IMR-90 (cell line): ENCODE data around the gene PITPNC1. TPM values are rescaled to one million over a fixed set of nuclear protein-coding genes. Genes with fewer than 3 reads are reported as not detected.

Experiments
- ATAC-seq: fragments of 200-7000 bp; cut with Tn5 transposase; 2 replicates; pipeline ENCODE4 v1.9.1; 2020; ENCODE audit warnings: low read depth, mild to moderate bottlenecking, moderate library complexity
- BruUV-seq: library from RNA; stranded (reverse); fragments of 400-500 nt; replicated peaks from 2 replicates; lab custom pipeline; 2021; lab: Mats Ljungman, UMichigan
- CTCF ChIA-PET: fragments of 300-600 bp; formaldehyde crosslinking; extraction: SDS; loops from one replicate; lab custom pipeline; 2021; ENCODE audit warnings: antibody characterized with exemption; lab: Yijun Ruan, JAX
- POLR2A ChIA-PET: fragments of 300-600 bp; sonication (Branson Sonifier 250); formaldehyde crosslinking; loops from one replicate; lab custom pipeline; 2022; ENCODE audit warnings: antibody characterized with exemption; ENCODE audit not compliant: unreplicated experiment; lab: Charles Lee
- DNase-seq: peaks from one replicate; pipeline ENCODE4 v3.0.0; 2013
- H2AFZ ChIP-seq: replicated peaks from 2 replicates; pipeline ENCODE3; 2013; ENCODE audit warnings: low read length, mild to moderate bottlenecking; ENCODE audit not compliant: poor library complexity
- H2AK5ac ChIP-seq: 2 replicates; pipeline ENCODE4 v1.6.1; 2013; ENCODE audit warnings: low read depth, low read length, inconsistent platforms
- H2AK9ac ChIP-seq: replicated peaks from 2 replicates; pipeline ENCODE3; 2013; ENCODE audit warnings: mild to moderate bottlenecking, low read depth, low read length, moderate library complexity; ENCODE audit not compliant: poor library complexity
- H2BK120ac ChIP-seq: 2 replicates; pipeline ENCODE4 v1.6.1; 2013; ENCODE audit warnings: low read depth, low read length, inconsistent platforms
- H2BK15ac ChIP-seq: 3 replicates; pipeline ENCODE4 v1.6.1; 2013; ENCODE audit warnings: low read depth, low read length, inconsistent platforms
- H2BK20ac ChIP-seq: 2 replicates; pipeline ENCODE4 v1.6.1; 2013; ENCODE audit warnings: low read depth, mild to moderate bottlenecking, inconsistent platforms, low read length, moderate library complexity
- H2BK5ac ChIP-seq: 2 replicates; pipeline ENCODE4 v1.6.1; 2013; ENCODE audit warnings: mild to moderate bottlenecking, low read depth, low read length, inconsistent platforms; ENCODE audit not compliant: poor library complexity, severe bottlenecking
- H3K14ac ChIP-seq: replicated peaks from 2 replicates; pipeline ENCODE4 v1.6.1; 2013; ENCODE audit warnings: low read depth, low read length, inconsistent platforms
- H3K18ac ChIP-seq: 2 replicates; pipeline ENCODE4 v1.6.1; 2013; ENCODE audit warnings: low read depth, low read length, control low read depth
- H3K23ac ChIP-seq: 2 replicates; pipeline ENCODE4 v1.6.1; 2013; ENCODE audit warnings: low read depth, low read length, inconsistent platforms
- H3K27ac ChIP-seq: 2 replicates; pipeline ENCODE4 v1.5.1; 2013; ENCODE audit warnings: mild to moderate bottlenecking, control low read depth, low read length; ENCODE audit not compliant: insufficient read depth
- H3K27me3 ChIP-seq: 2 replicates; pipeline ENCODE4 v1.6.1; 2013; ENCODE audit warnings: low read length; ENCODE audit not compliant: control insufficient read depth, insufficient read depth
- H3K36me3 ChIP-seq: 2 replicates; pipeline ENCODE4 v1.6.1; 2013; ENCODE audit warnings: low read length, mixed read lengths; ENCODE audit not compliant: control insufficient read depth, insufficient read depth
- H3K4ac ChIP-seq: 2 replicates; pipeline ENCODE4 v1.6.1; 2013; ENCODE audit warnings: low read depth, low read length, inconsistent platforms
- H3K4me1 ChIP-seq: 2 replicates; pipeline ENCODE4 v1.6.1; 2013; ENCODE audit warnings: low read length, mixed read lengths; ENCODE audit not compliant: control insufficient read depth, insufficient read depth
- H3K4me2 ChIP-seq: 2 replicates; pipeline ENCODE4 v1.6.1; 2013; ENCODE audit warnings: low read depth, mild to moderate bottlenecking, control low read depth, low read length, moderate library complexity
- H3K4me3 ChIP-seq: 2 replicates; pipeline ENCODE4 v1.5.1; 2013; ENCODE audit warnings: low read depth, mild to moderate bottlenecking, control low read depth, low read length, moderate library complexity; ENCODE audit not compliant: insufficient read depth
- H3K56ac ChIP-seq: 2 replicates; pipeline ENCODE4 v1.6.1; 2013; ENCODE audit warnings: low read length, inconsistent platforms; ENCODE audit not compliant: insufficient read depth; ENCODE audit errors: extremely low read depth
- H3K79me1 ChIP-seq, 2 experiments: 2 replicates each; pipeline ENCODE4 v1.6.1; 2013; ENCODE audit warnings: low read length in 2 of 2, inconsistent platforms in 1 of 2, low read depth in 1 of 2
- H3K9ac ChIP-seq: 2 replicates; pipeline ENCODE4 v1.6.1; 2013; ENCODE audit warnings: low read depth, low read length, control low read depth
- H3K9me1 ChIP-seq: 2 replicates; pipeline ENCODE4 v1.6.1; 2013; ENCODE audit warnings: low read length, inconsistent platforms; ENCODE audit not compliant: insufficient read depth
- H3K9me3 ChIP-seq: 2 replicates; pipeline ENCODE4 v1.6.1; 2013; ENCODE audit warnings: low read length; ENCODE audit not compliant: control insufficient read depth, insufficient read depth
- H4K20me1 ChIP-seq: 2 replicates; pipeline ENCODE4 v1.6.1; 2013; ENCODE audit warnings: low read length, inconsistent platforms; ENCODE audit not compliant: insufficient read depth
- H4K5ac ChIP-seq: 2 replicates; pipeline ENCODE4 v1.6.1; 2013; ENCODE audit warnings: mild to moderate bottlenecking, low read depth, low read length, control low read depth
- H4K8ac ChIP-seq, 2 experiments: 2 replicates each; pipeline ENCODE4 v1.6.1; 2013; ENCODE audit warnings: low read depth in 2 of 2, low read length in 2 of 2, control low read depth in 1 of 2, inconsistent platforms in 1 of 2
- H4K91ac ChIP-seq: 2 replicates; pipeline ENCODE4 v1.6.1; 2013; ENCODE audit warnings: low read depth, low read length, inconsistent platforms; ENCODE audit not compliant: insufficient read depth
- BHLHE40 ChIP-seq: fragments of 150-350 bp; IDR thresholded peaks from 2 replicates; pipeline ENCODE4 v1.6.1; 2016; ENCODE audit warnings: mild to moderate bottlenecking, low read depth, low read length
- CEBPB ChIP-seq: IDR thresholded peaks from 2 replicates; pipeline ENCODE4 v1.6.1; 2012; ENCODE audit warnings: low read depth, low read length, improper control_type of control experiment
- CHD1 ChIP-seq: IDR thresholded peaks from 2 replicates; pipeline ENCODE4 v1.6.1; 2012; ENCODE audit warnings: low read depth, low read length, improper control_type of control experiment
- CTCF ChIP-seq: conservative IDR thresholded peaks from 2 replicates; pipeline ENCODE4 v1.5.1; 2012; ENCODE audit warnings: mild to moderate bottlenecking, low read depth, low read length, improper control_type of control experiment
- ELK1 ChIP-seq: fragments of 150-350 bp; IDR thresholded peaks from 2 replicates; pipeline ENCODE4 v1.6.1; 2016; ENCODE audit warnings: low read depth, mild to moderate bottlenecking, low read length, moderate library complexity, borderline replicate concordance
- FOS ChIP-seq: fragments of 150-350 bp; IDR thresholded peaks from 2 replicates; pipeline ENCODE4 v1.6.1; 2016; ENCODE audit warnings: low read depth, low read length
- MAFK ChIP-seq: IDR thresholded peaks from 2 replicates; pipeline ENCODE4 v1.6.1; 2012; ENCODE audit warnings: low read depth, low read length, improper control_type of control experiment
- MAZ ChIP-seq: IDR thresholded peaks from 2 replicates; pipeline ENCODE4 v1.6.1; 2012; ENCODE audit warnings: low read depth, mild to moderate bottlenecking, low read length, improper control_type of control experiment, moderate library complexity, borderline replicate concordance
- MXI1 ChIP-seq: IDR thresholded peaks from 2 replicates; pipeline ENCODE4 v1.6.1; 2012; ENCODE audit warnings: low read depth, mild to moderate bottlenecking, low read length, moderate library complexity, borderline replicate concordance
- NFE2L2 ChIP-seq: fragments of 150-350 bp; IDR thresholded peaks from 2 replicates; pipeline ENCODE4 v1.6.1; 2016; ENCODE audit warnings: low read depth, mild to moderate bottlenecking, low read length
- POLR2A ChIP-seq: IDR thresholded peaks from 2 replicates; pipeline ENCODE4 v1.6.1; 2012; ENCODE audit warnings: mild to moderate bottlenecking, low read depth, low read length
- RAD21 ChIP-seq: IDR thresholded peaks from 2 replicates; pipeline ENCODE4 v1.6.1; 2012; ENCODE audit warnings: low read length, improper control_type of control experiment
- RCOR1 ChIP-seq: IDR thresholded peaks from 2 replicates; pipeline ENCODE4 v1.6.1; 2012; ENCODE audit warnings: mild to moderate bottlenecking, low read length, improper control_type of control experiment; ENCODE audit not compliant: insufficient replicate concordance
- RFX5 ChIP-seq: IDR thresholded peaks from 2 replicates; pipeline ENCODE4 v1.8.0; 2012; ENCODE audit warnings: low read depth, mild to moderate bottlenecking, low read length, moderate library complexity
- SMC3 ChIP-seq: fragments of 150-350 bp; IDR thresholded peaks from 2 replicates; pipeline ENCODE4 v1.6.1; 2016; ENCODE audit warnings: low read depth, mild to moderate bottlenecking, antibody characterized with exemption, low read length, moderate library complexity
- USF2 ChIP-seq: fragments of 150-350 bp; IDR thresholded peaks from 2 replicates; pipeline ENCODE4 v1.6.1; 2017; ENCODE audit warnings: mild to moderate bottlenecking, antibody characterized with exemption, low read length, low read depth
- WGBS, 2 experiments: methylation state at CpG; one replicate each; pipeline versions ENCODE4 v1.1.5 to v1.1.7; 2013; ENCODE audit warnings: missing lambda C conversion rate in 2 of 2; ENCODE audit not compliant: insufficient read length in 1 of 2; ENCODE audit errors: extremely low coverage in 2 of 2; 5-methylcytosine and 5-hydroxymethylcytosine counted together
- dilution Hi-C: fragments of 300-500 bp; cut with HindIII; formaldehyde crosslinking; loops from one replicate; pipeline ENCODE4 v1.14.3; 2018; ENCODE audit warnings: low sequenced_read_pairs; ENCODE audit not compliant: unreplicated experiment
- in situ Hi-C: fragments of 300-500 bp; cut with MboI; formaldehyde crosslinking; loops from 3 replicates; pipeline ENCODE4 v1.14.3; 2019; ENCODE audit warnings: low sequenced_read_pairs, inconsistent platforms, mixed read lengths
- intact Hi-C: fragments of 100-400 bp; cut with micrococcal nuclease; formaldehyde crosslinking; loops from 2 replicates; pipeline ENCODE4 v1.10.0; 2022
- polyA plus RNA-seq, 3 experiments: library from polyadenylated mRNA; depleted of rRNA; stranded (reverse); fragments of >200 nt; gene quantifications; 2 replicates each; pipeline ENCODE4 v1.2.3, GENCODE V29; 2012; ENCODE audit warnings: low replicate concordance in 1 of 3
- total RNA-seq: library from RNA; depleted of rRNA; stranded (reverse); fragments of >200 nt; gene quantifications from 2 replicates; pipeline ENCODE4 v1.2.3, GENCODE V29; 2012

The PITPNC1 gene
- total and polyA plus RNA-seq, 2 of the 4 experiments (the other 2 are of a cell fraction) = 4.1 TPM

- POLR2A ChIA-PET = no interaction called here
- no peak overlapping the region for H2BK120ac ChIP-seq
Measured at GRCh38 chr17:67659028-67659427, 281.9 kb downstream of the PITPNC1 start.

More at GRCh38 chr17:67659028-67659427, 281.9 kb downstream of the PITPNC1 start:
- no peak overlapping the region for H4K8ac ChIP-seq
- H3K9me3 ChIP-seq = 0 out of 2 replicates have a peak, but pooled peaks cover 2% of the 10 kb centered on the region
- no peak for DNase-seq
- no TSS peak for BruUV-seq
- no peak overlapping the region for H3K23ac ChIP-seq
- H3K9me1 ChIP-seq = no peaks in the 10 kb centered on the region
- no peak overlapping the region for H2AK9ac ChIP-seq
- no CpG with 5 or more reads among the region's 1 CpG for WGBS, 2 experiments
- CTCF ChIA-PET = interaction anchor here (1.1 kb wide), 1 partner anchor 10 kb away, joined by 3 read pairs; no protein-coding TSS in a partner anchor
- H3K56ac ChIP-seq = no peak overlapping the region
- no peak overlapping the region for H3K4ac ChIP-seq
- H3K4me1 ChIP-seq = no peaks in the 10 kb centered on the region
- H3K14ac ChIP-seq = no peak overlapping the region
- no peak overlapping the region for H4K5ac ChIP-seq
- ATAC-seq = no peak
- dilution Hi-C loops (no loop called here), intact Hi-C loops (no loop called here), in situ Hi-C loops (no loop called here)
- H3K4me3 ChIP-seq = no peak overlapping the region
- no peaks in the 10 kb centered on the region for H3K27me3 ChIP-seq
- no peak overlapping the region for H2BK5ac ChIP-seq
- no peaks in the 10 kb centered on the region for H3K79me1 ChIP-seq
- no peak overlapping the region for H2AFZ ChIP-seq
- H2BK15ac ChIP-seq = no peak overlapping the region
- no peak overlapping the region for H3K27ac ChIP-seq
- TF ChIP-seq RFX5 = no peak
- no peak for TF ChIP-seq NFE2L2
- TF ChIP-seq MAFK = no peak
- TF ChIP-seq CTCF = no peak
- TF ChIP-seq CEBPB = no peak
- TF ChIP-seq CHD1 = no peak
- no peak for TF ChIP-seq FOS
- TF ChIP-seq MAZ = no peak
- TF ChIP-seq ELK1 = no peak
- no peak for TF ChIP-seq MXI1
- no peak for TF ChIP-seq POLR2A
- TF ChIP-seq RAD21 = no peak
- no peak for TF ChIP-seq RCOR1
- no peak for TF ChIP-seq SMC3
- no peak for TF ChIP-seq BHLHE40
- no peak for TF ChIP-seq USF2
- H3K9ac ChIP-seq = no peak overlapping the region
- H3K18ac ChIP-seq = no peak overlapping the region
- H2BK20ac ChIP-seq = no peak overlapping the region
- no peak overlapping the region for H2AK5ac ChIP-seq
- H3K4me2 ChIP-seq = no peak overlapping the region
- no peaks in the 10 kb centered on the region for H3K36me3 ChIP-seq
- no peak overlapping the region for H4K91ac ChIP-seq
- H4K20me1 ChIP-seq = no peaks in the 10 kb centered on the region
